Left renal cortex interstitium (tissue), 4 donors: Measurements from ENCODE around the gene FARP2. TPM values are rescaled to one million over a fixed set of nuclear protein-coding genes. Genes with fewer than 3 reads are reported as not detected.
"Not testable (repeated sequence)": the region's sequence is repeated elsewhere in the genome, so short reads cannot be mapped to it uniquely, and the experiment has no call there.

ENCODE experiments used
- DNase-seq, 4 donors: peaks; one replicate each; pipeline ENCODE4 v3.0.0-alpha.2; 2013; ENCODE audit warnings: low read depth in 4 of 4, low spot score in 2 of 4, missing footprints in 1 of 4
- polyA plus RNA-seq, 4 donors: library from polyadenylated mRNA; unstranded; fragments of 120-200 nt; gene quantifications; one replicate each; pipeline ENCODE4 v1.2.1, GENCODE V29; 2013; ENCODE audit not compliant: insufficient read length in 4 of 4

FARP2 gene
- polyA plus RNA-seq, 4 donors: 44.4 to 65.8 (median 54.5) TPM

GRCh38 chr2:241445426-241445825 lies 89.3 kb downstream of the FARP2 start:
- no peak for DNase-seq

- not testable (repeated sequence) for DNase-seq
These were observed 94.0 kb downstream of the FARP2 start for GRCh38 chr2:241450092-241450491.

GRCh38 chr2:241451840-241452506 lies 95.9 kb downstream of the FARP2 start:
- DNase-seq: no peak

- DNase-seq: not testable (repeated sequence)
These were observed 97.8 kb downstream of the FARP2 start for GRCh38 chr2:241453919-241454318.

GRCh38 chr2:241454837-241455485 lies 98.9 kb downstream of the FARP2 start:
- DNase-seq: no peak

GRCh38 chr2:241456546-241456945 lies 100.5 kb downstream of the FARP2 start:
- no peak for DNase-seq

GRCh38 chr2:241458687-241459086 lies 102.6 kb downstream of the FARP2 start:
- no peak for DNase-seq

GRCh38 chr2:241459520-241459919 lies 103.4 kb downstream of the FARP2 start:
- no peak for DNase-seq

- DNase-seq: no peak
These were observed 104.5 kb downstream of the FARP2 start for GRCh38 chr2:241460631-241461030.

GRCh38 chr2:241461693-241462677 lies 105.9 kb downstream of the FARP2 start:
- no peak for DNase-seq

GRCh38 chr2:241463276-241464135 lies 107.4 kb downstream of the FARP2 start:
- no peak for DNase-seq

GRCh38 chr2:241465543-241465942 lies 109.5 kb downstream of the FARP2 start:
- no peak for DNase-seq

- no peak for DNase-seq
These were observed 110.1 kb downstream of the FARP2 start for GRCh38 chr2:241466230-241466629.

- no peak for DNase-seq
These were observed 111.8 kb downstream of the FARP2 start for GRCh38 chr2:241467777-241468475.

GRCh38 chr2:241468476-241468781 lies 112.3 kb downstream of the FARP2 start:
- DNase-seq: no peak

GRCh38 chr2:241469746-241470145 lies 113.7 kb downstream of the FARP2 start:
- no peak for DNase-seq

- DNase-seq: no peak
These were observed 117.3 kb downstream of the FARP2 start for GRCh38 chr2:241473399-241473798.

- DNase-seq: no peak
These were observed 119.2 kb downstream of the FARP2 start for GRCh38 chr2:241475267-241475666.

GRCh38 chr2:241478166-241478565 lies 122.1 kb downstream of the FARP2 start:
- no peak for DNase-seq
